Smooth muscle cell (in vitro differentiated cells): ENCODE results near the gene TFDP2. TPM values are rescaled to one million over a fixed set of nuclear protein-coding genes. Genes with fewer than 3 reads are reported as not detected.

Source experiments
- DNase-seq: peaks from one replicate; lab custom pipeline; 2025; ENCODE audit not compliant: unreplicated experiment; lab: John Stamatoyannopoulos, UW
- H2AFZ ChIP-seq: fragments of 200-600 bp; sonication (generic); 2 replicates; pipeline ENCODE4 v1.6.0; 2016; ENCODE audit warnings: antibody characterized with exemption, low read depth, mild to moderate bottlenecking
- H3F3A ChIP-seq: fragments of 200-600 bp; sonication (generic); 2 replicates; pipeline ENCODE4 v1.6.0; 2017; ENCODE audit warnings: antibody characterized with exemption, low read depth
- H3K27ac ChIP-seq: fragments of 200-600 bp; sonication (generic); 2 replicates; pipeline ENCODE4 v1.5.1; 2016; ENCODE audit warnings: low read depth, mild to moderate bottlenecking
- H3K27me3 ChIP-seq: fragments of 200-600 bp; sonication (generic); 2 replicates; pipeline ENCODE4 v1.6.1; 2016; ENCODE audit warnings: low read depth, mild to moderate bottlenecking
- H3K36me3 ChIP-seq: fragments of 200-600 bp; sonication (generic); 2 replicates; pipeline ENCODE4 v1.5.1; 2016; ENCODE audit warnings: low read depth
- H3K4me1 ChIP-seq: fragments of 200-600 bp; sonication (generic); 2 replicates; pipeline ENCODE4 v1.5.1; 2016; ENCODE audit warnings: low read depth
- H3K4me2 ChIP-seq: fragments of 200-600 bp; sonication (generic); 2 replicates; pipeline ENCODE4 v1.6.0; 2016; ENCODE audit warnings: mild to moderate bottlenecking
- H3K4me3 ChIP-seq: fragments of 200-600 bp; sonication (generic); 2 replicates; pipeline ENCODE4 v1.5.1; 2016; ENCODE audit warnings: mild to moderate bottlenecking
- H3K79me2 ChIP-seq: fragments of 200-600 bp; sonication (generic); 2 replicates; pipeline ENCODE4 v1.6.0; 2016; ENCODE audit warnings: low read depth, mild to moderate bottlenecking
- H3K9ac ChIP-seq: fragments of 200-600 bp; sonication (generic); 2 replicates; pipeline ENCODE4 v1.6.0; 2016; ENCODE audit warnings: low read depth
- H3K9me3 ChIP-seq: fragments of 200-600 bp; sonication (generic); replicated peaks from 2 replicates; pipeline ENCODE4 v1.5.1; 2016; ENCODE audit warnings: low read depth
- H4K20me1 ChIP-seq: fragments of 200-600 bp; sonication (generic); 2 replicates; pipeline ENCODE4 v1.6.0; 2016; ENCODE audit warnings: low read depth
- CTCF ChIP-seq: fragments of 200-600 bp; sonication (generic); IDR thresholded peaks from 2 replicates; pipeline ENCODE4 v1.5.1; 2017; ENCODE audit warnings: borderline replicate concordance, mild to moderate bottlenecking, antibody characterized with exemption; ENCODE audit not compliant: insufficient read depth, poor library complexity, severe bottlenecking
- WGBS: methylation state at CpG from one replicate; pipeline ENCODE4 v1.1.7; 2016; ENCODE audit warnings: low lambda C conversion rate; 5-methylcytosine and 5-hydroxymethylcytosine counted together
- polyA plus RNA-seq: library from polyadenylated mRNA; unstranded; fragments of >200 nt; fragmentation: Nextera tagmentation; extraction: Ambion mirVana; gene quantifications from 2 replicates; pipeline ENCODE4 v1.2.1, GENCODE V29; 2016
- total RNA-seq: library from RNA; depleted of rRNA; stranded (reverse); fragments of >200 nt; gene quantifications from 2 replicates; pipeline ENCODE4 v1.2.3, GENCODE V29; 2014

Gene TFDP2, protein sequence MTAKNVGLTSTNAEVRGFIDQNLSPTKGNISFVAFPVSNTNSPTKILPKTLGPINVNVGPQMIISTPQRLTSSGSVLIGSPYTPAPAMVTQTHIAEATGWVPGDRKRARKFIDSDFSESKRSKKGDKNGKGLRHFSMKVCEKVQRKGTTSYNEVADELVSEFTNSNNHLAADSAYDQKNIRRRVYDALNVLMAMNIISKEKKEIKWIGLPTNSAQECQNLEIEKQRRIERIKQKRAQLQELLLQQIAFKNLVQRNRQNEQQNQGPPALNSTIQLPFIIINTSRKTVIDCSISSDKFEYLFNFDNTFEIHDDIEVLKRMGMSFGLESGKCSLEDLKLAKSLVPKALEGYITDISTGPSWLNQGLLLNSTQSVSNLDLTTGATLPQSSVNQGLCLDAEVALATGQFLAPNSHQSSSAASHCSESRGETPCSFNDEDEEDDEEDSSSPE
- total RNA-seq (26.3 and 54.3 TPM in 2 replicates), polyA plus RNA-seq (36.7 and 39.9 TPM in 2 replicates)

DNA sequence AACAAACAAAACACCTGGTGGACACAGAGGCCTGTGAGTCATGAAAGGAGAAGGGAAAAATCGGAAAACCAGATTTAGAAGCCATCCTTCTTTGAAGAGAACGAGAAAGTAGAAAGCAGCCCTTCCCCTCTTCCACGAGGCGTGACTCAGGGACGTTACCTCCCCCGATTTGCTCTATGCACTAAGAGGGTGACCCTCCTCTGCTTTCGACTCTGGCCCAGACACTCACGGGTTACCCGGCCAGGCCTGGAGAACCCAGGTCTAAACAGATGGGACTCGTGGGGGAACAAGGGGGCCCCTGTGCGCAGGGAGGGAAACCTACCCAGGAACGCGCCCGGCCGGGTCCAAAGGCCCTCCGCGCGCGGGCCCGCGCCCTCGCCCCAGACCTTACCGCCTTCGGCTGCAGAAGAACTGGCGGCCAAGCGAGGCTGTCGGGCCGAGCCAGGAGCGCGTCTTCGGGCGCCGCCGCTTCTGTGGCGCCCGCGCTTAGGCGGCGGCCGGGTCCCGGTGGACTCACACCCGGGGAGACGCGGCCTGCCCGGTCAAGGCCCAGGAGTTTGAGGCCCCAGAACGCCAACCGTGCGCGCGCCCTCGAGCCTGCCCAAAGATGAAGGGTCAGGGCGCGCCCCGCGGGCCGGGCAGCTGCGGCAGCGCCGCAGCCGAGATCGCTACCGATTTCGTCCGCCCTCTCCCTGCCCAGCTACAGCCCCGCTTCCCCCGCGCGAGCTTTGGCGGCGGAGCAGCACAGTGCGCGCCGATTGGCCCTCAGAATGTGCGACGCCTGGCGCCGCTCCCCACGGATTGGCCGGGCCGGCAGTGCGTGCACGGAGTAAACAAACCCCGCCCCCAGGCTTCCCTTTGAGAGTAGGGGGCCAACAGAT, at the start of gene TFDP2:
TSS of gene TFDP2 (minus strand) at position 753 of the 881 bp plus-strand sequence. CDS start 47,795 bp downstream, outside the sequence.
- Histone ChIP-seq H3F3A (no peaks in the 10 kb centered on the region), H3K36me3 (no peaks in the 10 kb centered on the region), H3K9ac (peak within 1 kb of the TSS; percentile 90), H3K9me3 (no peaks in the 10 kb centered on the region), H3K27ac (peak within 1 kb of the TSS; percentile 60), H2AFZ (peak within 1 kb of the TSS; percentile 85), H3K4me1 (peaks cover 7% of the 10 kb centered on the region), H3K27me3 (peaks cover 7% of the 10 kb centered on the region), H4K20me1 (no peaks in the 10 kb centered on the region), H3K4me3 (peak within 1 kb of the TSS; percentile 87), H3K79me2 (no peaks in the 10 kb centered on the region), H3K4me2 (peak within 1 kb of the TSS; percentile 90)
- DNase-seq, result peak; percentile 54
- WGBS, result 1% methylated on average over 83 of the region's 83 CpGs
- TF ChIP-seq CTCF, result no peak

GRCh38 chr3:142188846-142189245, 39.5 kb upstream of the TFDP2 start:
- Histone ChIP-seq H3K27me3 (no peaks in the 10 kb centered on the region), H3K9me3 (no peaks in the 10 kb centered on the region), H2AFZ (no peak overlapping the region), H3K4me2 (no peak overlapping the region), H3K4me3 (no peak overlapping the region), H3K27ac (no peak overlapping the region), H3K4me1 (no peaks in the 10 kb centered on the region), H3K9ac (no peak overlapping the region), H4K20me1 (no peaks in the 10 kb centered on the region), H3K36me3 (no peaks in the 10 kb centered on the region), H3K79me2 (no peaks in the 10 kb centered on the region), H3F3A (no peaks in the 10 kb centered on the region)
- no peak for TF ChIP-seq CTCF
- no peak for DNase-seq

- Histone ChIP-seq H3K9me3 (no peaks in the 10 kb centered on the region), H3K4me2 (no peak overlapping the region), H3F3A (no peaks in the 10 kb centered on the region), H3K36me3 (no peaks in the 10 kb centered on the region), H3K79me2 (no peaks in the 10 kb centered on the region), H2AFZ (no peak overlapping the region), H3K4me3 (no peak overlapping the region), H4K20me1 (no peaks in the 10 kb centered on the region), H3K9ac (no peak overlapping the region), H3K27ac (no peak overlapping the region), H3K27me3 (no peaks in the 10 kb centered on the region), H3K4me1 (no peaks in the 10 kb centered on the region)
- TF ChIP-seq CTCF, result peak; percentile 33
- no peak for DNase-seq
- WGBS, result 82% methylated on average over 6 of the region's 6 CpGs
Measured at GRCh38 chr3:142180761-142181362, 31.5 kb upstream of the TFDP2 start.
